ENCODE data around the gene HIF1A. TPM values are rescaled to one million over a fixed set of nuclear protein-coding genes. Genes with fewer than 3 reads are reported as not detected.
"Not testable (repeated sequence)": the region's sequence is repeated elsewhere in the genome, so short reads cannot be mapped to it uniquely, and the experiment has no call there.

Gene HIF1A
- total and polyA plus RNA-seq, 2 of the 8 experiments (the other 6 are each of a cell fraction or from before 2014, with no cell fraction given): 54.8 to 175 TPM

- not testable (repeated sequence) for FAIRE-seq; H3K27me3 ChIP-seq (replicated peaks in 1 of 4; ENCODE audit: control insufficient read depth in 3 of 4, extremely low read depth in 1 of 4, insufficient read depth in 3 of 4, low read length in 3 of 4); H3K9me3 ChIP-seq (ENCODE audit: insufficient read depth in 2 of 2, low read depth in 1 of 2, low read length in 1 of 2); H2AK5ac ChIP-seq (ENCODE audit: low read depth, low read length); H3K79me2 ChIP-seq (ENCODE audit: control insufficient read depth in 1 of 2, insufficient read depth in 2 of 2, low read length in 2 of 2); H3K36me3 ChIP-seq (ENCODE audit: control insufficient read depth in 2 of 4, insufficient read depth in 4 of 4, low read length in 3 of 4); H2BK12ac ChIP-seq (ENCODE audit: low read depth, low read length); H3K4me1 ChIP-seq (replicated peaks in 1 of 4; ENCODE audit: control insufficient read depth in 3 of 4, insufficient read depth in 4 of 4, low read length in 3 of 4); H3K56ac ChIP-seq (replicated peaks; ENCODE audit: insufficient read length, low read depth, low read length); H3K4ac ChIP-seq (replicated peaks; ENCODE audit: insufficient read length, low read depth, low read length); H4K20me1 ChIP-seq (replicated peaks in 1 of 2; ENCODE audit: control insufficient read depth in 1 of 2, insufficient read depth in 2 of 2, low read length in 2 of 2); H3K14ac ChIP-seq (ENCODE audit: insufficient read length); H3K79me1 ChIP-seq (ENCODE audit: low read depth, low read length); H2BK5ac ChIP-seq (ENCODE audit: low read depth, low read length); H2BK120ac ChIP-seq (replicated peaks; ENCODE audit: low read depth, low read length); H3K18ac ChIP-seq (ENCODE audit: extremely low read depth, low read length); H3K9ac ChIP-seq (replicated peaks in 1 of 4; ENCODE audit: extremely low read depth in 1 of 4, low read depth in 3 of 4, low read length in 3 of 4); H4K8ac ChIP-seq (ENCODE audit: extremely low read depth, insufficient read depth, low read length); DNase-seq (ENCODE audit: low read depth in 1 of 2, low spot score in 2 of 2); H2BK15ac ChIP-seq (ENCODE audit: low read length); H3K4me3 ChIP-seq (ENCODE audit: extremely low read depth in 1 of 4, insufficient read depth in 2 of 4, low read depth in 3 of 4, low read length in 4 of 4); H4K91ac ChIP-seq (replicated peaks; ENCODE audit: insufficient read length, low read length); H3K27ac ChIP-seq (ENCODE audit: low read depth, low read length); H4K5ac ChIP-seq (ENCODE audit: insufficient read length, low read depth, low read length); H3K23ac ChIP-seq (ENCODE audit: insufficient read length); H2AFZ ChIP-seq (ENCODE audit: low read length); H2BK20ac ChIP-seq (ENCODE audit: low read length); H3K23me2 ChIP-seq (ENCODE audit: low read depth, low read length)
- TF ChIP-seq CHD2 (IDR thresholded peaks at IDR 0.05; ENCODE audit: low read length): peak; percentile 60; the same call in 1 of the 2 replicates
- TF ChIP-seq SP1 (IDR thresholded peaks at IDR 0.05; ENCODE audit: low read depth, low read length): peak; percentile 45; the same call in 1 of the 2 replicates
- TF ChIP-seq TCF12 (IDR thresholded peaks at IDR 0.05; ENCODE audit: low read depth, low read length): peak; percentile 37; the same call in 1 of the 2 replicates
- TF ChIP-seq ATF2 (IDR thresholded peaks at IDR 0.05; ENCODE audit: low read length): peak; percentile 77; the same call in 1 of the 2 replicates
- peak; percentile 100 for TF ChIP-seq TEAD4 (IDR thresholded peaks at IDR 0.05; ENCODE audit: low read depth, low read length)
- TF ChIP-seq POLR2AphosphoS5 (IDR thresholded peaks at IDR 0.05; ENCODE audit: low read depth, low read length): peak; percentile 72; the same call in 1 of the 2 replicates
- peak; percentile 39 for TF ChIP-seq USF2 (IDR thresholded peaks at IDR 0.05; ENCODE audit: low read length)
- peak; percentile 53 for TF ChIP-seq KDM4A (IDR thresholded peaks at IDR 0.05; ENCODE audit: low read depth, low read length, severe bottlenecking)
- TF ChIP-seq EP300 (IDR thresholded peaks at IDR 0.05; ENCODE audit: borderline replicate concordance in 1 of 2, low read depth in 2 of 2, low read length in 2 of 2): peak in 1 of 2 experiments; percentile 83; a peak in 1 of 3 replicates
- peak; percentile 51 for TF ChIP-seq MAX (IDR thresholded peaks at IDR 0.05)
- peak overlapping the region in 1 of 2 experiments; percentile 27; a peak in 1 of 4 replicates for H3K4me2 ChIP-seq (ENCODE audit: insufficient read depth in 1 of 2, low read depth in 2 of 2, low read length in 2 of 2)
- ChIA-PET CTCF (ENCODE audit: partially characterized antibody) (interaction anchor here (1.0 kb wide), 1 partner anchor 106 kb away, joined by 3 read pairs; no protein-coding TSS in a partner anchor), POLR2A (ENCODE audit: partially characterized antibody) (interaction anchor here (1.2 kb wide), 1 partner anchor 12 kb away, joined by 3 read pairs; no protein-coding TSS in a partner anchor)
Measured at GRCh38 chr14:61755382-61755742, 60.0 kb downstream of the HIF1A start.
